Stimulated activated naive CD4-positive, alpha-beta T cell (primary cell): Measurements from ENCODE around the gene TADA2A.
"Not testable (repeated sequence)": the region's sequence is repeated elsewhere in the genome, so short reads cannot be mapped to it uniquely, and the experiment has no call there.

Experiments used
- DNase-seq, 6 experiments: peaks; one replicate each; lab custom pipeline; 2025; lab: John Stamatoyannopoulos, UW

The TADA2A gene

GRCh38 chr17:37493249-37494027 is 86.8 kb downstream of the TADA2A start:
- no peak for DNase-seq

DNA sequence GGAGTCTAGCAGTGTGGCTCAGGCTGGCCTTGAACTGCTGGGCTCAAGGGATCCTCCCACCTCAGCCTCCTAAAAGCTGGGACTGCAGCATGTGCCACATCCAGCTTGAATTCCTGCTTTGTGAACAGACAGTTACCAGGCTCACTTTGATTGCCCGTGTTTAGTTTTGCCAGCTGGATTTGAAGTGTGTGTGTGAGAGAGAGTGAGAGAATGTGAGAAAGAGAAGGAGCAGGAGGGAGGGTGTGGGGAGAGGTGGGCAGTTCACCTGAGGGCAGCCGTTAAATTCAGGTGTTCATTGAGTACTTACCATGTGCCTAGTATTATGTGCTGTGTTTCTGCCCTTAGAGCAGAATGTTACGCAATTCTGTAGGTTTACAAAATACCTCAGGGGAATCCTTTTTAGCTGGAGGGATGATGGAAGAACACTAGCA is 87.7 kb downstream of the TADA2A start:
- DNase-seq, result no peak

- DNase-seq, result no peak
Measured at GRCh38 chr17:37494971-37495370, 88.3 kb downstream of the TADA2A start.

- no peak for DNase-seq
Measured at GRCh38 chr17:37500378-37500777, 93.7 kb downstream of the TADA2A start.

DNA sequence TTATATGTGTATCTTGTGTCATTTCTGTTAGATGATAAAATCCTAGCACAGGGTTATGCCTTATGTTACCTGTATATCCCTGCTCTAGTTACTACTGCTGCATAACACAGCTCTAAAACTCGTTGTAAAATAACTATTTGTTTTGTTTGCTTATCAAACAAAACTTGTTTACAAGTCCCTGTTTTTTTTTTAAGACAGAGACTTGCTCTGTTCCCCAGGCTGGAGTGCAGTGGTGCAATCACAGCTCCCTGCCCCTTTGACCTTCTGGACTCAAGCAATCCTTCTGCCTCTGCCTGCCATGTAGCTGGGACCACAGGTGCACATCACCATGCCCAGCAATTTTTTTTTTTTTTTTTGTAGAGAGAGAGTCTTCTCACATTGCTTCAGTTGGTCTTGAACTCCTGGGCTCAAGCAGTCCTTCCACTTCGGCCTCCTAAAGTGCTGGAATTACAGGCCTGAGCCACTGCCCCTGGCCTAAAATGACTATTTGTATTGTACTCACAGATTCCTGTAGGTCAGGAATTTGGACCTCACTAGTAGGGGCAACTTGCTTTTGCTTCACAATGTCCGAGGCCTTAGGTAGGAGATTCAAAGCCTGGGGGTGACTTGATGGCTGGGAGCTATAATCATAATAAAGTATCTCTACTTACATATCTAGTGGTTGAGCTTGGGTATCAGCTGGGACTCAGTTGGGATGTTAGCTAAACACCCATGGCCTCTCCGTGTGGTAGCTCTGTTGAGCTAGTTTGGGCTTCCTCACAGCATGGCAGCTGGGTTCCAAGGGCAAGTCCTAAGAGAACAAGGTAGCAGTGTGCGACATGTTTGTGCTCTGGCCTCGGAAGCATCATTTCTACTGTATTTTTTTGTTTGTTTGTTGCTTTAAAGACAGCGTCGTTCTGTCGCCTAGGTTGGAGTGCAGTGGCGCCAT is 95.6 kb downstream of the TADA2A start:
- no peak for DNase-seq

DNA sequence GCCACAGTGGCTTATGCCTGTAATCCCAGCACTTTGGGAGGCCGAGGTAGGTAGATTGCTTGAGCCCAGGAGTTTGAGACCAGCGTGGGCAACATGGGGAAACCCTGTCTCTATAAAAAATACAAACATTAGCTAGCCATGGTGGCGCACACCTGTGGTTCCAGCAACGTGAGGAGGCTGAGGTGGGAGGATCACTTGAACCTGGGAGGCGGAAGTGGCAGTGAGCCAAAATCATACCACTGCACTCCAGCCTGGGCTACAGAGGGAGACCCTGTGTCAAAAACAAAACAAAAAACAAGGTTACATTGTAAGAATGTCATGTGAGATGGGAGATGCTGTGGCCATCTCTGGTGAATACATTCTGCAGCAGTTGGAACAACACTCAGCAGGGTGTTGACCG is 96.5 kb downstream of the TADA2A start:
- no peak for DNase-seq

GRCh38 chr17:37505333-37505732 is 98.6 kb downstream of the TADA2A start:
- DNase-seq, result no peak

DNA sequence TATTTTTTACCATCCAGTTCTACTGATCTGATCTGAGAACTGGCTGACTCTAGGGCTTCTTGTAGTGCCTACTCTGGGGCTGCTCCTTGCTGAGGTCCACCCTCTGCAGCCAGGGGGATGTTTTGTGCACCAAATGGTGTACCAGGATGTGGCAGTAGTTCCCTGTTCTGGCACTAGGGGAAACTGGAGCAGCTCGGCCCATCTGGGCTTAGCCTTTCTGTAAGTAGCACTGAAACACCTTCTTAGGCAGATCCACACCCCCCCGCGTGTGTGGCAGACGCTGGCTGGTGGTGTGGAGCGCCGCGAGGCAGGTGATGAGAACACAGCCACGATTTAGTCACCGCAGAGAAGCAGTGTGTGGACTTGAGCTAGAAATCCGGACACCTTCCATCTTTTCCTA is 100.0 kb downstream of the TADA2A start:
- no peak for DNase-seq

GRCh38 chr17:37507111-37507510 is 100.4 kb downstream of the TADA2A start:
- no peak for DNase-seq

DNA sequence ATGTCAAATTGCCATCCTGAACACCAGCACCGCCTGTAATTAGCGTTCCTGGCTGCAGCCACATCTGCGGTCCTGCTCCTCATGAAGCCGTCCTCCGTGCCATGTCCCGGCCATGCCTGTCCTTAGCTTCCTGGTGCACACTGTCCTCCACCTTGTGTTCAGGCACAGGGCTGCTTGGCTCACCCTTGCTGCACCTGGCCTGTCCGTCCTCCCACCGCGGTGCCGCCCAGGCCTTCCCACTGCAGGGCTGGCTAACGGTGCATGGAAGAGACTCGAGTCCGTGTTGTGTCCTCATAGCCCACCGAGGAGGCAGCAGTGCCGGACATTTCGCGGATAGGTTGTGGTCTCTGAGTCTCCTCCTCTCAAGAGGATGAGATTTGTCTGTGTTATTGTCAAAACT is 103.4 kb downstream of the TADA2A start:
- DNase-seq, result no peak

DNA sequence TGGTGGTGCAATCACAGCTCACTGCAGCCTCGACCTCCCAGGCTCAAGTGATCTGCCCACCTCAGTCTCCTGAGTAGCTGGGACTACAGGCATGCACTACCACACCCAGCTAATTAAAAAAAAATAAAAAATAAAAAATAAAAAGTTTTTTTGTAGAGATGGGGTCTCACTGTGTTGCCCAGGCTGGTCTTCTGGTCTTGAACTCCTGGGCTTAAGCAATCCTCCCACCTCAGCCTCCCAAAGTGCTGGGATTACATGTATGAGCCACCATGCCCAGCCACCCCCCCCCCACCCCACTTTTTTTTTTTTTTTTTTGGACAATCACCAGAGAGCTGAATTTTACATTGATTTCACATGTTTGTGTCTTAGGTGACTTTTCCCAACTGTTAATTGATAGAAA is 105.0 kb downstream of the TADA2A start:
- DNase-seq, result not testable (repeated sequence)

- DNase-seq, result no peak
Measured at GRCh38 chr17:37512442-37513068, 105.9 kb downstream of the TADA2A start.

DNA sequence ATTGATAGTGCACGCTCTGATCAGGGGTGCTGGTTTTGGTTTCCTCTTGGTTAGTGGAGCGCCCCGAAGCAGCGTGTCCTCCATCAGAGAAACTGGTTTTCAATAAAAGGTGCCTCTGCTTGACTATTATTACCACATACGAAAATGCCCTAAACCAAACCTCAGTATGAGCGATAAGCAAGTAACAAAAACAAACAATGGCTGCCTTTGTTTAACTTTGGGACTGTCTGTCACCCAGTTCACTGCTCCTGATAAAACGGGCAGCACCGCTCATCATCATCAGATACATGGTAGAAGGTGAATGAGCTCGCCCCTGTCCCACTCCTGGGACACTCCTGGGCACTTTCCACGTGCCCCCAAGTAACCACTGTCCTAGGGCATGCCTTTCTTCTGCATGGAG is 107.0 kb downstream of the TADA2A start:
- no peak for DNase-seq

DNA sequence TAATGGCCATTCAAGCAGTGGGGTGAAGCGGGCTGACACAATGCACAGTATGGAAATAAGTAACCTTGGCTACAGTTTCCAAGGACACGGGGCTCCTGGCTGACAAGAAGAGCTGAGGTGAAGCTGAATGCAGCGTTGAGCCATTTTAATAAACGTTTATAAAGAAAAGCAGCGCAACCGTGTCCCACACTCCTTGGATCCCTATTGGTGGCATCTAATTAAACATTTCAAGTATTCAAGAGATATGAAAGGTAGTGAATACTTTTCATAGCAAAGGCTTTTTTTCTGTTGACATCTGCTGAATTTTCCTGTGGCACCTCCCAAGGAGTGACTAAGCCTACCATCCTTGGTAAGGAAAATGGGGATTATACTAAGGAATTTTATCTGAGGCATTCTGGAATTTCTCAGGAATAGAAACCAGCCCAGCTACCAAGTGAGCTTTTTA is 109.5 kb downstream of the TADA2A start:
- DNase-seq, result no peak

DNA sequence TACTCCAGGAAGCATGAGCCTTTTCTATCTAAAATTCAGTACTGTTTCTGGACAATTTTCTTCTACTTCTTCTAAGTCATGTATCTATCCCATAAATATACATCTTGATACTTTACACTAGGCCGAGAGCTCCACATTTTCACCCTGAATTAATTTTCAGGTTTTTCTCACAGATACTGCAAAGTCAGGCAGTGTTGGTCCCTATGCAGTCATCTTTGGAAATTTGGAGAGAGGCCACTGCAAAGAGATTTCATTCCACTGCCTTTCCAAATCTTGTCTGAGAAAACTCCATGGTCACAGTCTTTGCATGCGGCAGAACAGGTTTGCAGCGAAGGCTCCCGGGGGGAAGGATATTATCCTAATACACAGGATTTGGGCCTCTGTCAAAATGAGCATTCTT is 111.2 kb downstream of the TADA2A start:
- no peak for DNase-seq

GRCh38 chr17:37518826-37519225 is 112.1 kb downstream of the TADA2A start:
- DNase-seq, result no peak

DNA sequence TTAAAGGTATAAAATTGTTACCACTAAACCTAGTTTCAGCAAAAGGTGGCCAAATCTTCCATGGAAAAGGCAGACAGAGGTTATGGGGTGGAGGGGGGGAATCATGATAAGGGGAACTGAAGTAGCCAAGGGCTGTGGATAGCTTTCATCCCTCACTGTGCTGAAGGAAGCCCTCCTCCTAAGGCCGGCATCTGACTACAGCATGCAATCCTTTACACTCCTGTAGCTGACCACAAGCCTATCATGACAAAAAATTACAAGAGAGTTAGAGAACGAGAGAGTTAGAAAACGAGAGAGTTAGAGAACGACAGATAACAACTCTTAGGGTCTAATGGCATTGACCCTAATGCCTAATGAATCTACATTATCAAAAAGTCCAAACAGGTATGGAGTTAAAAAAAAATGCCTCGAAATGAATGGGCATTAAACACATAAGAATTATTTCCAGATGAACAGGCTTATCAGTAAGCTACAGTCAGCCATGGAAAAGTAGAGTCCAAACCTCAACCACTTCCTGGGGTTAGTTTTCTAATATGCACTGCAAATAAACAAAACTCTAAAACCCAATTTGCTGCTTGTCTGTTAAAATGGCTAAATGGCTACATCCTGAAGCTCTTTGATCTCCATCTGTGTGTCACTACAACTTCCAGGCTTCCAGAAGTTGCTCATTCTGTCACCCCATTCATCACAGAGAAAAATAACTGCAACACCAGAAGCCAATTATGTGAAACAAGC is 112.7 kb downstream of the TADA2A start:
- DNase-seq, result no peak

DNA sequence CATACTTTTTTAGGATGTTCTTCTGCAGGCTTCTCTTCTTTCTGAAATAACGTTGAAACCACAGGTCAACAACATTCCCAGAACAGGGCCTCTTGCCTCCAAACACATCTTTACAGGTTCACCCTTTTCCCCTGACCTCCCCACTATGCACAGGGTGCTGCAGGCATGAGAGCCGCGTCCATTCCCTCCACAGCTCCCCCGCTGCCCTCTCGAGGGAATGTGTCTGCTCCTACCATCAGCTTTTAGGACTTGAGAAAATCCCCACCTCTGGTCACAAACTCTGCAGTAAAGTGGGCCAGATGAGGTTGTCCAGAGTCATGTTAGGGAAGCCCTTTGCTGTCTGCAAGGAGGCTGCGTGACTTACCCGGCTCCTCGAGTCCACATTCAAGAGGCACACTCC is 113.5 kb downstream of the TADA2A start:
- DNase-seq, result no peak

- no peak for DNase-seq
Measured at GRCh38 chr17:37521821-37522220, 115.1 kb downstream of the TADA2A start.

DNA sequence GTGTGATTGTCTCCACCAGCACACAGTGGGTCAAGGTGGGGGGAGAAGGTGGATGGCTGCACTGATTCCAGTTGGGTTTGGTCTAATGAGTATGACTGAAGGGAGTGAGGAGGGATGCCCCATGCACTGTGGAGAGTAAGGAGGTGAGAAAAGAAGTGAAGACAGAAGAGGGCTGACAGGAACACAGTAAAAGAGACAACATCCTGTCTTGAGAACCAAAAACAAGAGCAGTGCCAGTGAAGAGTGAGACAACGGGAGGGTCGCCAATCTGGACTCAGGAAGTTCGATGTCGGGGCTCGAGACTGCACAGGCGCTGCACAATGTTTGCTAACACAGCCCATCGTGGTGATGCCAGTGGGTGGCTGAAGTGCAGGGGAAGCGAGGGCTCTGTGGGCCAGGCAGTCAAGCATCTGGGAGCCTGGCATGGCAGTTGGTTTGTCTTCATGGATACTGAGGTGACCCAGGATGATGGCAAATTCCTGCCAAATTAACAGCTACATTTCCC is 117.1 kb downstream of the TADA2A start:
- no peak for DNase-seq

DNA sequence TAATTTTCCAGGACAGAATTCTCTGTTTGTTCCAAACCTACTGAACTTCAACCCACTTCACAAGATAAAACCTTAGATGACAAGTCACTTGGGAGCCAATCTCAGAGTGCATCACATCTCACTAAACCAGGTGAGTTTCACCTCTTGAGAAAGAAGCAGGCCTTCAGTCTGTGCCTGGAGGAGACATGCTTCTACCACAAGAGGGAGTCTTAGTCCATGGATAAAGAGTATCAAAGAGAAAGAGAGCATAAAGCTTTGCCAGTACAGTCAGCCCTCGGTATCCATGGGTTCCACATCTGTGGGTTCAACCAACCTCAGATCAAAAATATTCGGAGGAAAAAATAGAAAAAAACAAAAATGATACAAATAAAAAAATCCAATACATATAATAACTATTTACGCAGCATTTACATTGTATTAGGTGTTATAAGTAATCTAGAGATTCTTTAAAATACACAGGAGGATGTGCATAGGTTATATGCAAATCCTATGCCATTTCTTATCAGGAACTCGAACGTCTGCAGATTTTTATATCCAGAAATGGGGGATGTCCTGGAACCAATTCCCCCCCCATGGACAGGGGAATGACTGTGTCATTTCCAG is 120.7 kb downstream of the TADA2A start:
- peak in 4 of 6 experiments; percentile 8 to 53 (median 36) for DNase-seq
